Activated naive CD8-positive, alpha-beta T cell (primary cell): ENCODE results near the gene CLCN2.
A peak's percentile ranks its signal among the peaks of the same experiment; 100 is the strongest.

Experiments
- H3K27ac Mint-ChIP-seq: one replicate; pipeline ENCODE4 v1.8.0; 2021; ENCODE audit warnings: mixed read lengths
- H3K27me3 Mint-ChIP-seq: one replicate; pipeline ENCODE4 v1.8.0; 2021; ENCODE audit warnings: mixed read lengths
- H3K36me3 Mint-ChIP-seq: one replicate; pipeline ENCODE4 v1.8.0; 2021; ENCODE audit warnings: mixed read lengths
- H3K4me1 Mint-ChIP-seq: one replicate; pipeline ENCODE4 v1.8.0; 2021; ENCODE audit warnings: low read depth, mixed read lengths
- H3K4me3 Mint-ChIP-seq: one replicate; pipeline ENCODE4 v1.8.0; 2021; ENCODE audit warnings: mild to moderate bottlenecking, mixed read lengths
- H3K9me3 Mint-ChIP-seq: one replicate; pipeline ENCODE4 v1.8.0; 2021; ENCODE audit warnings: low read depth, mixed read lengths

Gene CLCN2

GRCh38 chr3:184373422-184373821 is 12.0 kb upstream of the CLCN2 start:
- no peaks in the 10 kb centered on the region for H3K36me3 Mint-ChIP-seq

GRCh38 chr3:184372911-184373310 is 11.5 kb upstream of the CLCN2 start:
- Mint-ChIP-seq H3K4me1 (peaks cover 4% of the 10 kb centered on the region), H3K36me3 (no peaks in the 10 kb centered on the region), H3K4me3 (no peak overlapping the region), H3K27ac (no peak overlapping the region), H3K27me3 (no peaks in the 10 kb centered on the region), H3K9me3 (no peaks in the 10 kb centered on the region)

More at GRCh38 chr3:184373422-184373821, 12.0 kb upstream of the CLCN2 start:
- H3K27ac Mint-ChIP-seq: no peak overlapping the region
- H3K9me3 Mint-ChIP-seq: no peaks in the 10 kb centered on the region
- no peaks in the 10 kb centered on the region for H3K27me3 Mint-ChIP-seq
- H3K4me1 Mint-ChIP-seq: peaks cover 4% of the 10 kb centered on the region
- no peak overlapping the region for H3K4me3 Mint-ChIP-seq

GRCh38 chr3:184372296-184372821 is 11.0 kb upstream of the CLCN2 start:
- H3K4me1 Mint-ChIP-seq: peaks cover 4% of the 10 kb centered on the region
- H3K9me3 Mint-ChIP-seq: no peaks in the 10 kb centered on the region
- H3K27me3 Mint-ChIP-seq: no peaks in the 10 kb centered on the region
- no peak overlapping the region for H3K4me3 Mint-ChIP-seq
- H3K27ac Mint-ChIP-seq: no peak overlapping the region
- no peaks in the 10 kb centered on the region for H3K36me3 Mint-ChIP-seq

GRCh38 chr3:184371570-184372018 is 10.2 kb upstream of the CLCN2 start:
- Mint-ChIP-seq H3K27me3 (no peaks in the 10 kb centered on the region), H3K4me1 (peaks cover 7% of the 10 kb centered on the region), H3K27ac (no peak overlapping the region), H3K36me3 (no peaks in the 10 kb centered on the region), H3K9me3 (no peaks in the 10 kb centered on the region), H3K4me3 (no peak overlapping the region)

- Mint-ChIP-seq H3K27me3 (no peaks in the 10 kb centered on the region), H3K9me3 (no peaks in the 10 kb centered on the region), H3K4me3 (no peak overlapping the region), H3K27ac (peak overlapping the region; percentile 51), H3K4me1 (peaks cover 25% of the 10 kb centered on the region), H3K36me3 (peaks cover 8% of the 10 kb centered on the region)
Measured at GRCh38 chr3:184368586-184369183, 7.3 kb upstream of the CLCN2 start.

GRCh38 chr3:184368116-184368515 is 6.7 kb upstream of the CLCN2 start:
- Mint-ChIP-seq H3K27ac (no peak overlapping the region), H3K36me3 (peaks cover 8% of the 10 kb centered on the region), H3K4me1 (peaks cover 29% of the 10 kb centered on the region), H3K27me3 (no peaks in the 10 kb centered on the region), H3K4me3 (no peak overlapping the region), H3K9me3 (no peaks in the 10 kb centered on the region)

GRCh38 chr3:184366619-184367289 is 5.3 kb upstream of the CLCN2 start:
- H3K27me3 Mint-ChIP-seq: no peaks in the 10 kb centered on the region
- H3K36me3 Mint-ChIP-seq: peaks cover 8% of the 10 kb centered on the region
- H3K4me1 Mint-ChIP-seq: peaks cover 28% of the 10 kb centered on the region
- peak overlapping the region; percentile 34 for H3K27ac Mint-ChIP-seq
- no peaks in the 10 kb centered on the region for H3K9me3 Mint-ChIP-seq
- peak overlapping the region; percentile 14 for H3K4me3 Mint-ChIP-seq

- Mint-ChIP-seq H3K27me3 (no peaks in the 10 kb centered on the region), H3K4me1 (peaks cover 30% of the 10 kb centered on the region), H3K27ac (peak overlapping the region; percentile 98), H3K9me3 (no peaks in the 10 kb centered on the region), H3K36me3 (peaks cover 8% of the 10 kb centered on the region), H3K4me3 (peak overlapping the region; percentile 99)
Measured at GRCh38 chr3:184362668-184363546, 1.5 kb upstream of the CLCN2 start.

GRCh38 chr3:184361932-184362667 is 695 bp upstream of the CLCN2 start:
- Mint-ChIP-seq H3K27me3 (no peaks in the 10 kb centered on the region), H3K27ac (peak overlapping the region; percentile 92), H3K4me1 (peaks cover 30% of the 10 kb centered on the region), H3K9me3 (no peaks in the 10 kb centered on the region), H3K36me3 (peaks cover 8% of the 10 kb centered on the region), H3K4me3 (peak overlapping the region; percentile 99)

- H3K9me3 Mint-ChIP-seq: no peaks in the 10 kb centered on the region
- H3K4me3 Mint-ChIP-seq: peak overlapping the region; percentile 88
- H3K36me3 Mint-ChIP-seq: peaks cover 10% of the 10 kb centered on the region
- no peaks in the 10 kb centered on the region for H3K27me3 Mint-ChIP-seq
- peak overlapping the region; percentile 54 for H3K27ac Mint-ChIP-seq
- peaks cover 25% of the 10 kb centered on the region for H3K4me1 Mint-ChIP-seq
Measured at GRCh38 chr3:184360929-184361531, 375 bp downstream of the CLCN2 start.

- H3K9me3 Mint-ChIP-seq: no peaks in the 10 kb centered on the region
- peaks cover 22% of the 10 kb centered on the region for H3K4me1 Mint-ChIP-seq
- H3K27me3 Mint-ChIP-seq: no peaks in the 10 kb centered on the region
- H3K27ac Mint-ChIP-seq: peak overlapping the region; percentile 54
- H3K36me3 Mint-ChIP-seq: peaks cover 10% of the 10 kb centered on the region
- H3K4me3 Mint-ChIP-seq: peak overlapping the region; percentile 88
Measured at GRCh38 chr3:184360070-184360928, 1.1 kb downstream of the CLCN2 start.

- H3K36me3 Mint-ChIP-seq: peaks cover 5% of the 10 kb centered on the region
- no peaks in the 10 kb centered on the region for H3K27me3 Mint-ChIP-seq
- H3K4me1 Mint-ChIP-seq: peaks cover 15% of the 10 kb centered on the region
- no peaks in the 10 kb centered on the region for H3K9me3 Mint-ChIP-seq
- H3K27ac Mint-ChIP-seq: no peak overlapping the region
- no peak overlapping the region for H3K4me3 Mint-ChIP-seq
Measured at GRCh38 chr3:184359610-184360009, 1.8 kb downstream of the CLCN2 start.

- H3K9me3 Mint-ChIP-seq: no peaks in the 10 kb centered on the region
- H3K27ac Mint-ChIP-seq: no peak overlapping the region
- H3K27me3 Mint-ChIP-seq: no peaks in the 10 kb centered on the region
- peaks cover 9% of the 10 kb centered on the region for H3K4me1 Mint-ChIP-seq
- H3K4me3 Mint-ChIP-seq: peak overlapping the region; percentile 5
- H3K36me3 Mint-ChIP-seq: peaks cover 2% of the 10 kb centered on the region
Measured at GRCh38 chr3:184358921-184359350, 2.5 kb downstream of the CLCN2 start.
